ENCODE measurements around the gene ITGA8.

- TF ChIP-seq POLR2A (IDR thresholded peaks at IDR 0.05) (no peak), CTCF (IDR thresholded peaks at IDR 0.05) (no peak)
Observed at GRCh38 chr10:15609246-15609645, 110.5 kb downstream of the ITGA8 start.
